NK-92 (cell line): ENCODE data around the gene PRDM15.

Source experiments
- DNase-seq: peaks from one replicate; lab custom pipeline; 2025; ENCODE audit not compliant: unreplicated experiment; lab: John Stamatoyannopoulos, UW

Gene PRDM15

GRCh38 chr21:41879190-41879998 lies at the start of gene PRDM15:
PRDM15 (minus strand) TSS chr21:41879344; CDS start chr21:41860363, 18,981 bp downstream.
- no peak for DNase-seq

GRCh38 chr21:41928621-41929220 lies 49.6 kb upstream of the PRDM15 start:
- no peak for DNase-seq

- no peak for DNase-seq
These were observed 48.7 kb upstream of the PRDM15 start for GRCh38 chr21:41927727-41928409.

GRCh38 chr21:41926807-41927171 lies 47.6 kb upstream of the PRDM15 start:
- no peak for DNase-seq

GRCh38 chr21:41926117-41926806 lies 47.1 kb upstream of the PRDM15 start:
- no peak for DNase-seq

- DNase-seq: no peak
These were observed 46.6 kb upstream of the PRDM15 start for GRCh38 chr21:41925767-41926116.

- DNase-seq: no peak
These were observed 45.2 kb upstream of the PRDM15 start for GRCh38 chr21:41924368-41924754.

- no peak for DNase-seq
These were observed 44.7 kb upstream of the PRDM15 start for GRCh38 chr21:41923631-41924367.

GRCh38 chr21:41923186-41923585 lies 44.0 kb upstream of the PRDM15 start:
- no peak for DNase-seq

GRCh38 chr21:41921021-41921420 lies 41.9 kb upstream of the PRDM15 start:
- DNase-seq: no peak

GRCh38 chr21:41920476-41920875 lies 41.3 kb upstream of the PRDM15 start:
- no peak for DNase-seq

GRCh38 chr21:41919666-41920398 lies 40.7 kb upstream of the PRDM15 start:
- DNase-seq: no peak

- DNase-seq: no peak
These were observed 39.6 kb upstream of the PRDM15 start for GRCh38 chr21:41918561-41919358.

GRCh38 chr21:41917531-41917930 lies 38.4 kb upstream of the PRDM15 start:
- no peak for DNase-seq

- no peak for DNase-seq
These were observed 37.8 kb upstream of the PRDM15 start for GRCh38 chr21:41916888-41917433.

GRCh38 chr21:41914965-41915364 lies 35.8 kb upstream of the PRDM15 start:
- DNase-seq: no peak

- DNase-seq: no peak
These were observed 35.2 kb upstream of the PRDM15 start for GRCh38 chr21:41914358-41914757.

GRCh38 chr21:41913230-41913629 lies 34.1 kb upstream of the PRDM15 start:
- DNase-seq: no peak

GRCh38 chr21:41908829-41909228 lies 29.7 kb upstream of the PRDM15 start:
- no peak for DNase-seq
